ENCODE measurements around the gene NBEAL1. TPM values are rescaled to one million over a fixed set of nuclear protein-coding genes. Genes with fewer than 3 reads are reported as not detected.
A peak's percentile ranks its signal among the peaks of the same experiment; 100 is the strongest.
"Not testable (repeated sequence)": the region's sequence is repeated elsewhere in the genome, so short reads cannot be mapped to it uniquely, and the experiment has no call there.

NBEAL1 gene
- total and polyA plus RNA-seq, 2 experiments from 2014 or later = 13.7 to 16.0 TPM

GRCh38 chr2:202989749-202990148, 24.9 kb upstream of the NBEAL1 start:
- DNase-seq (ENCODE audit: low read depth in 1 of 2, low spot score in 1 of 2) = no peak
- H3K4me3 ChIP-seq = no peak overlapping the region
- no peaks in the 10 kb centered on the region for H3K4me1 ChIP-seq (ENCODE audit: low read depth)
- no peaks in the 10 kb centered on the region for H3K9me3 ChIP-seq (ENCODE audit: low read depth)
- TF ChIP-seq CTCF (IDR thresholded peaks at IDR 0.05; ENCODE audit: low read depth, low read length) = no peak
- H3K27me3 ChIP-seq = no peaks in the 10 kb centered on the region
- no peak overlapping the region for H3K27ac ChIP-seq
- H3K36me3 ChIP-seq = peaks cover under 1% of the 10 kb centered on the region

GRCh38 chr2:202990501-202990900, 24.2 kb upstream of the NBEAL1 start:
- no peak for DNase-seq (ENCODE audit: low read depth in 1 of 2, low spot score in 1 of 2)
- Histone ChIP-seq H3K36me3 (no peaks in the 10 kb centered on the region), H3K27ac (no peak overlapping the region), H3K4me1 (ENCODE audit: low read depth) (no peaks in the 10 kb centered on the region), H3K4me3 (no peak overlapping the region), H3K27me3 (no peaks in the 10 kb centered on the region), H3K9me3 (ENCODE audit: low read depth) (no peaks in the 10 kb centered on the region)
- TF ChIP-seq CTCF (IDR thresholded peaks at IDR 0.05; ENCODE audit: low read depth, low read length) = no peak

GRCh38 chr2:202997113-202997512, 17.6 kb upstream of the NBEAL1 start:
- H3K27me3 ChIP-seq; H3K4me3 ChIP-seq; H3K9me3 ChIP-seq (ENCODE audit: low read depth); H3K4me1 ChIP-seq (ENCODE audit: low read depth); H3K27ac ChIP-seq; H3K36me3 ChIP-seq: not testable (repeated sequence)
- DNase-seq (ENCODE audit: low read depth in 1 of 2, low spot score in 1 of 2) = peak in 1 of 2 donors; percentile 77

- DNase-seq (ENCODE audit: low read depth in 1 of 2, low spot score in 1 of 2) = no peak
- no peaks in the 10 kb centered on the region for H3K4me1 ChIP-seq (ENCODE audit: low read depth)
- H3K36me3 ChIP-seq = no peaks in the 10 kb centered on the region
- no peak overlapping the region for H3K4me3 ChIP-seq
- H3K27ac ChIP-seq = no peak overlapping the region
- no peak for TF ChIP-seq CTCF (IDR thresholded peaks at IDR 0.05; ENCODE audit: low read depth, low read length)
- H3K27me3 ChIP-seq = no peaks in the 10 kb centered on the region
- no peaks in the 10 kb centered on the region for H3K9me3 ChIP-seq (ENCODE audit: low read depth)
These were observed 12.4 kb upstream of the NBEAL1 start for GRCh38 chr2:203002054-203002821.

- H3K4me1 ChIP-seq (ENCODE audit: low read depth) = no peaks in the 10 kb centered on the region
- no peaks in the 10 kb centered on the region for H3K27me3 ChIP-seq
- H3K4me3 ChIP-seq = no peak overlapping the region
- DNase-seq (ENCODE audit: low read depth in 1 of 2, low spot score in 1 of 2) = no peak
- TF ChIP-seq CTCF (IDR thresholded peaks at IDR 0.05; ENCODE audit: low read depth, low read length) = no peak
- no peaks in the 10 kb centered on the region for H3K36me3 ChIP-seq
- H3K9me3 ChIP-seq (ENCODE audit: low read depth) = no peaks in the 10 kb centered on the region
- no peak overlapping the region for H3K27ac ChIP-seq
These were observed 11.0 kb upstream of the NBEAL1 start for GRCh38 chr2:203003716-203004115.

- H3K27me3 ChIP-seq = no peaks in the 10 kb centered on the region
- H3K4me1 ChIP-seq (ENCODE audit: low read depth) = peaks cover 18% of the 10 kb centered on the region
- no peaks in the 10 kb centered on the region for H3K9me3 ChIP-seq (ENCODE audit: low read depth)
- no peak for DNase-seq (ENCODE audit: low read depth in 1 of 2, low spot score in 1 of 2)
- no peak for TF ChIP-seq CTCF (IDR thresholded peaks at IDR 0.05; ENCODE audit: low read depth, low read length)
- peak overlapping the region; percentile 30 for H3K4me3 ChIP-seq
- H3K36me3 ChIP-seq = no peaks in the 10 kb centered on the region
- H3K27ac ChIP-seq = no peak overlapping the region
These were observed 2.0 kb downstream of the NBEAL1 start for GRCh38 chr2:203016716-203017115.
